NCI-H748 (cell line): ENCODE measurements around the gene DNASE2B.

Source experiments
- DNase-seq: peaks from one replicate; lab custom pipeline; 2025; ENCODE audit not compliant: unreplicated experiment; lab: John Stamatoyannopoulos, UW

The DNASE2B gene

GRCh38 chr1:84374991-84375696 is 23.1 kb upstream of the DNASE2B start:
- DNase-seq: no peak

DNA sequence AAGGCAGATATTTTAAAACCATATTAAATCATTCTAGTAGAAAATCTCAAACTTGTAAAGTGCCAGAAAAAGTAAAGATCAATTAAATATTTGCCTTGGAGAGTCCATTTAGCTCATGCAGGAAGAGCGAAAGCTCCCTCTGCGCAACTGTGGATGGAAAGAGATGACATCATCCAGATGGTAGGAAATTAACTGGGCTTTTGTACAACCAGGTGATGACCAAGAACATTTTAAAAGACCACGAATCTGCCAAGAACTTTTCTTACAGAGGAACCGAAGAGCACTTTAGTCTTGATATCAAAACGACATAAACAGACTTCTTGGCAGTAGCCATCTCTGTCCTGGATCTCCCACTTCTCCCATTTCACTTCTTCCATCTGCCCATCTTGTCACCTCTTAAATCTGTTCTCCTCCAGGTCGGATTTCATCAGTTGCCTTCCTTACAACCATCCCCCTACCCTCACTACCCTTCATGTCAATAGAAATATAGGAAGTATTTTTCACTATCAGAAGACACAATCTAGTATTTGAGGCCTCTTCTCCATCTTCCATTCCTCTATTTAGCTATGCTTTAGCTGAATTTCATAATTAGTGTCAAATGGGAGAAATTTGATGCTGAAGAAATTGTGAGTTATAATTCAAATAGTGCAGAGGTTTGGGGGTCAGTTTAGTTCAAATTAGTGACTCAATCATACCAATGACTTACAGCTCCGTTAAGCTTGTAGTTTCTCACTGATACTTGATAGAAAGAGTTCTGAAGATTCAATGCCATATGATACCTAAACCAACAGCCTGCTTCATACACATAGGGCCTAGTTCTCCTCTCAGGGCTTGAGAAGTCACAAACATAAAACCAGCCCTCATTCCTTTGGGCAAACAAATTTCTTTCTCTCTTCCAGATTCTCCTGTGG is 22.0 kb upstream of the DNASE2B start:
- DNase-seq: no peak

GRCh38 chr1:84377480-84378095 is 20.7 kb upstream of the DNASE2B start:
- no peak for DNase-seq

GRCh38 chr1:84379138-84379916 is 19.0 kb upstream of the DNASE2B start:
- DNase-seq: no peak

DNA sequence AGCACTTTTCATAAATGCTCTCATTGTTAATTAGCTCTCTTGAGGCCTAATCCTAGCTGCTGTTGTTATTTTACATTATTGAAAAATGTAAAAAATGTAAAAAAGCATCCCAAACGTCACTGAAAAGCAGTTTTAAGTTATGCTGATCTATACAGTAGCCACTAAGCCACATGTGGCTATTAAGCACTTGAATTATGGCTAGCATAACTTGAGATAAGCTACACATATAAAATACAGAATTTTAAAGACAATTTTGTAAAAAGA is 18.4 kb upstream of the DNASE2B start:
- DNase-seq: no peak

DNA sequence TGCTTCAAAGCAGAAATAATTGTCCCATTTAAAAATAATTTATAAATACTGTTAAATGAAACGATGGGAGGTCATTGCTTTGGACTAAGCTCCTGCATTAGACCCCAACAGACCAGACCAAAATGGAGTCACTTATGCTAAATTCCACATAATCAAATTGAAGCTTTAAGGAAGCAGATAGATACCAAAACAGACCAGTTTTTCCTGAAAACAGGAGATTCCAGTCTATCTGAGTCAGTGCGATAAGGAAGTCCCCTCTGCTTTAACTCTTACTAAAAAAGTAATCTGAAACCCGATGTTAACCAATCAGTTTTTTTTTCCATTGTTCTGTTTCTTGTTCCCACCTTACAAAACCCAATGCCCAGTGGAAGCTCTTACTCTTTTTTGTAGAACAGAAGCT is 16.2 kb upstream of the DNASE2B start:
- DNase-seq: no peak

GRCh38 chr1:84385347-84385746 is 12.9 kb upstream of the DNASE2B start:
- peak; percentile 4 for DNase-seq

- DNase-seq: peak; percentile 60
These were observed 11.4 kb upstream of the DNASE2B start for GRCh38 chr1:84386716-84387479.

GRCh38 chr1:84387480-84388163 is 10.7 kb upstream of the DNASE2B start:
- DNase-seq: peak; percentile 23

- DNase-seq: no peak
These were observed 8.1 kb upstream of the DNASE2B start for GRCh38 chr1:84390226-84390625.

GRCh38 chr1:84401156-84401555 is 2.9 kb downstream of the DNASE2B start:
- no peak for DNase-seq

- DNase-seq: no peak
These were observed 3.8 kb downstream of the DNASE2B start for GRCh38 chr1:84402060-84402459.

GRCh38 chr1:84402501-84402900 is 4.2 kb downstream of the DNASE2B start:
- DNase-seq: no peak

GRCh38 chr1:84403347-84403746 is 5.1 kb downstream of the DNASE2B start:
- no peak for DNase-seq

- no peak for DNase-seq
These were observed 8.1 kb downstream of the DNASE2B start for GRCh38 chr1:84406346-84406861.

- DNase-seq: no peak
These were observed 9.2 kb downstream of the DNASE2B start for GRCh38 chr1:84407524-84407923.

GRCh38 chr1:84407958-84408422 is 9.7 kb downstream of the DNASE2B start:
- no peak for DNase-seq

DNA sequence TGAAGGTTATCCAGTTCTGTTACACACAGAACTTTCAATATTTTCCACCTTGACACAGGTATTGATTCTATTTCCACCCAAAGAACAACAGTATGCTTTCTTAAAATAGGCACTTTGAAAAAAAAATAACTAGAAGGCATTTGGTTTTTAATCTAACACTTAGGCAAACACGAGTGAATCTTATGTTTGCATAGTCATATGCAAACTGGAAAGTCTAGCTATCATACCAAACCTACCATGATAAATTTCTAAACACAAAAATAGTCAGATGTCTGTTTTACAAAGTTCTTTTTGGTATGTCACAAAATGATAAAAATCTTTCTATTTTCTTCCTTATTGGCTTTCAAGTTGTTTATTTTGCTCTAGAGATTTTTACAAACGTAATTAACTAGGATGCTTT is 11.6 kb downstream of the DNASE2B start:
- DNase-seq: no peak

DNA sequence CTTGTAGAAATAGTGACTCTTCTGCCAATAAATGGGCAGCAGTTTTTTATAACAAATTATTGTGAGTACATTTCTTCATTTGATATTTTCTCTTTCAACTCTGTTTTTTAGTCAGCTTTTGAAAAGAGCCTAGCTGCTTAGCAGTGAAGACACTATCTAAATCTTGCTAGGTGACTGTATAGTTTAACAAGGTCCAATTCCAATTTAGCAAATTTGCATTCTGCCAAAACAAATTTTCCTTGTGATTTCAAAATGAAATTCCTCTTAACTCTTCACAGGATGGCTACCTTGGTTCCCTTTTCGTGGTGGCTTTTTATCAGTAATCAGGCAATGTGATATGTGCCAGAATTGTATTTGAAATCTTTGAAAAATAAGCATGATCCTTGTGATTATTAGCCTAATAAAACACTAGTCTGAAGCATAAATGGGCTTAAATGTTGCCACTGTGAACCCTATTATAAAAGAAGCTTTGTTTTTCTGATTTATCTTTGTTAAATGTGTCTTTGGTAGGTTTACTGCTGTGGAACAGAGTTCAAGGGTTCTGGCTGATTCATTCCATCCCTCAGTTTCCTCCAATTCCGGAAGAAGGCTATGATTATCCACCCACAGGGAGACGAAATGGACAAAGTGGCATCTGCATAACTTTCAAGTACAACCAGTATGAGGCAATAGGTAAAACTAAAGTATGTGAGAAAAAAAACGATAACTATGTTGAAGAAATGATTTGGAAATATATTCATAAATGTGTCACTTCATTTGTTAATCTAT is 12.2 kb downstream of the DNASE2B start:
- DNase-seq: no peak
